Smooth muscle cell (in vitro differentiated cells): Measurements from ENCODE around the gene RPL35. TPM values are rescaled to one million over a fixed set of nuclear protein-coding genes. Genes with fewer than 3 reads are reported as not detected.

Source experiments
- DNase-seq: peaks from one replicate; lab custom pipeline; 2025; ENCODE audit not compliant: unreplicated experiment; lab: John Stamatoyannopoulos, UW
- H2AFZ ChIP-seq: fragments of 200-600 bp; sonication (generic); 2 replicates; pipeline ENCODE4 v1.6.0; 2016; ENCODE audit warnings: antibody characterized with exemption, low read depth, mild to moderate bottlenecking
- H3F3A ChIP-seq: fragments of 200-600 bp; sonication (generic); 2 replicates; pipeline ENCODE4 v1.6.0; 2017; ENCODE audit warnings: antibody characterized with exemption, low read depth
- H3K27ac ChIP-seq: fragments of 200-600 bp; sonication (generic); 2 replicates; pipeline ENCODE4 v1.5.1; 2016; ENCODE audit warnings: low read depth, mild to moderate bottlenecking
- H3K27me3 ChIP-seq: fragments of 200-600 bp; sonication (generic); 2 replicates; pipeline ENCODE4 v1.6.1; 2016; ENCODE audit warnings: low read depth, mild to moderate bottlenecking
- H3K36me3 ChIP-seq: fragments of 200-600 bp; sonication (generic); 2 replicates; pipeline ENCODE4 v1.5.1; 2016; ENCODE audit warnings: low read depth
- H3K4me1 ChIP-seq: fragments of 200-600 bp; sonication (generic); 2 replicates; pipeline ENCODE4 v1.5.1; 2016; ENCODE audit warnings: low read depth
- H3K4me2 ChIP-seq: fragments of 200-600 bp; sonication (generic); 2 replicates; pipeline ENCODE4 v1.6.0; 2016; ENCODE audit warnings: mild to moderate bottlenecking
- H3K4me3 ChIP-seq: fragments of 200-600 bp; sonication (generic); 2 replicates; pipeline ENCODE4 v1.5.1; 2016; ENCODE audit warnings: mild to moderate bottlenecking
- H3K79me2 ChIP-seq: fragments of 200-600 bp; sonication (generic); 2 replicates; pipeline ENCODE4 v1.6.0; 2016; ENCODE audit warnings: low read depth, mild to moderate bottlenecking
- H3K9ac ChIP-seq: fragments of 200-600 bp; sonication (generic); 2 replicates; pipeline ENCODE4 v1.6.0; 2016; ENCODE audit warnings: low read depth
- H3K9me3 ChIP-seq: fragments of 200-600 bp; sonication (generic); replicated peaks from 2 replicates; pipeline ENCODE4 v1.5.1; 2016; ENCODE audit warnings: low read depth
- H4K20me1 ChIP-seq: fragments of 200-600 bp; sonication (generic); 2 replicates; pipeline ENCODE4 v1.6.0; 2016; ENCODE audit warnings: low read depth
- CTCF ChIP-seq: fragments of 200-600 bp; sonication (generic); IDR thresholded peaks from 2 replicates; pipeline ENCODE4 v1.5.1; 2017; ENCODE audit warnings: borderline replicate concordance, mild to moderate bottlenecking, antibody characterized with exemption; ENCODE audit not compliant: insufficient read depth, poor library complexity, severe bottlenecking
- WGBS: methylation state at CpG from one replicate; pipeline ENCODE4 v1.1.7; 2016; ENCODE audit warnings: low lambda C conversion rate; 5-methylcytosine and 5-hydroxymethylcytosine counted together
- polyA plus RNA-seq: library from polyadenylated mRNA; unstranded; fragments of >200 nt; fragmentation: Nextera tagmentation; extraction: Ambion mirVana; gene quantifications from 2 replicates; pipeline ENCODE4 v1.2.1, GENCODE V29; 2016
- total RNA-seq: library from RNA; depleted of rRNA; stranded (reverse); fragments of >200 nt; gene quantifications from 2 replicates; pipeline ENCODE4 v1.2.3, GENCODE V29; 2014

The RPL35 gene
- total and polyA plus RNA-seq, 2 experiments from 2014 or later, result 1,321 to 1,932 TPM

GRCh38 chr9:124869986-124870560 lies 8.3 kb upstream of the RPL35 start:
- H3K9me3 ChIP-seq, result no peaks in the 10 kb centered on the region
- TF ChIP-seq CTCF, result no peak
- peak overlapping the region; percentile 11 for H2AFZ ChIP-seq
- no peaks in the 10 kb centered on the region for H3K36me3 ChIP-seq
- peak overlapping the region; percentile 97 for H3K9ac ChIP-seq
- WGBS, result 10% methylated on average over 12 of the region's 12 CpGs
- H3K79me2 ChIP-seq, result peaks cover 72% of the 10 kb centered on the region
- H4K20me1 ChIP-seq, result peaks cover 52% of the 10 kb centered on the region
- H3K4me1 ChIP-seq, result peaks cover 16% of the 10 kb centered on the region
- peak overlapping the region; percentile 100 for H3K4me2 ChIP-seq
- peak overlapping the region; percentile 93 for H3K4me3 ChIP-seq
- H3K27ac ChIP-seq, result peak overlapping the region; percentile 99
- DNase-seq, result no peak
- no peaks in the 10 kb centered on the region for H3K27me3 ChIP-seq
- H3F3A ChIP-seq, result peaks cover 14% of the 10 kb centered on the region

DNA sequence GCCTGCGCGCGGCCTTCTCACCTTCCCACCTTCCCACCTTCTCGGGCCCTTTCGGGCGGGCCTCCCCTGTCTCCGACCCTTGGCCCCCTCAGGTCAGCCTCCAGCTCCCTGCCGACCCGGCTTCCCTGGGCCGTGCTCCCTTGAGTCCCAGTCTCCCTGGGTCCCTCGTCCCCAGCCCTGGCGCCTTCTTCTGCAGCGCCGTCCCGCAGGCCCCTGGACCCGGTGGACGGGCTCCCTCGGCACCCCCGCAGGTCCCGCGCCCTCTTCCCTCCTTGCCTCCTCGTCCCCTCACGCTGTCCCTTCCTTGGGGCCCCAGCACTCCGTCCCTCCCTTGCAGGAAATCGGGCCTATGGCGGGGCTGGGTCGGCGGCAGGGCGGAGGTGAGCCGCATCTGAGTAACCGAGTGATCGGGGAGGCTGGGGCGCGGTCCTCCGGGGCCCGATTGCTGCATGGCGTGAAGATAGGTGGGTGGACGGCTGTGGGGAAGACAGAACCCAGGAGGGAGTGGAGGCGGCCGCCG lies 7.8 kb upstream of the RPL35 start:
- Histone ChIP-seq H3K4me1 (peaks cover 16% of the 10 kb centered on the region), H3K27me3 (no peaks in the 10 kb centered on the region), H3K4me3 (peak overlapping the region; percentile 93), H3F3A (peaks cover 14% of the 10 kb centered on the region), H3K27ac (peak overlapping the region; percentile 99), H3K4me2 (peak overlapping the region; percentile 100), H2AFZ (no peak overlapping the region), H4K20me1 (peaks cover 47% of the 10 kb centered on the region), H3K9me3 (no peaks in the 10 kb centered on the region), H3K79me2 (peaks cover 66% of the 10 kb centered on the region), H3K9ac (peak overlapping the region; percentile 97), H3K36me3 (no peaks in the 10 kb centered on the region)
- DNase-seq, result no peak
- WGBS, result under 1% methylated on average over 36 of the region's 41 CpGs
- TF ChIP-seq CTCF, result no peak

GRCh38 chr9:124868511-124869465 lies 7.0 kb upstream of the RPL35 start:
- Histone ChIP-seq H3F3A (peaks cover 14% of the 10 kb centered on the region), H2AFZ (peak overlapping the region; percentile 88), H3K27ac (peak overlapping the region; percentile 99), H3K4me3 (peak overlapping the region; percentile 93), H3K27me3 (no peaks in the 10 kb centered on the region), H3K4me2 (peak overlapping the region; percentile 100), H3K9me3 (no peaks in the 10 kb centered on the region), H3K9ac (peak overlapping the region; percentile 97), H4K20me1 (peaks cover 39% of the 10 kb centered on the region), H3K4me1 (peaks cover 16% of the 10 kb centered on the region), H3K79me2 (peaks cover 59% of the 10 kb centered on the region), H3K36me3 (no peaks in the 10 kb centered on the region)
- TF ChIP-seq CTCF, result no peak
- peak; percentile 58 for DNase-seq
- WGBS, result under 1% methylated on average over 100 of the region's 101 CpGs
